ENCODE measurements around the gene NT5C3B. TPM values are rescaled to one million over a fixed set of nuclear protein-coding genes. Genes with fewer than 3 reads are reported as not detected.

The NT5C3B gene
- total and polyA plus RNA-seq, 4 donors, result 15.3 to 32.0 (median 26.9) TPM

DNA sequence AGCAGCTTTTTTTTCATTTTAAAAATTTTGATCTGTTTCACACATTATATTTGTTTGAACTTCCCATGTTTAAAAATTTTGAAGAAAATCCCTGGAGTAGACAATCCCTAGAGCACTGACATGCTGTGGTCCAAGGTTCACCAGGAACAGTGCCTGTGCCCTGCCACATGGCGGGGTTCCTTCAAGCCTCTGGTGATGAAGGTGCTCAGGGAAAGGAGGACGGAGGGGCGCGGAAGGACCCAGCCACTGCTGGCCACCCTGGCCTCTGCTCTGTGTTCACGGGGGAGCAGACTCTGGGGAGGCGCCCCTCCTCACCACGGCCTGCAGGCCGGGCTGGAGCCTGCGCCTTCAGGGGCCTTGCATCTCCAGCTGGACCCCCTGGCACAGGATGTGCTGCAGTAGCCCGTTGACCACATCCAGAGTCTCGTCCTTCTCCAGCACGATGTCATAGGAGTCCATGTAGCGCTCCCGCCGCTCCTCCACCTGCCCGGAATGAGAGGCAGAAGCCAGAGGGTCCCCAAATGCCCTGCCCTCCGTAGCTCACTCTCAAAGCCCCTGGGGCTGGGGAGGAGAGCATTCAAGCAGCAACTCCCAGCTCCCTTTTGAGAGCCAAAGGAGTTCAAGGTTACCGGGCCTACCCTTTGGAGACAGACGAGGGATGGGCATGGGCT is 10.7 kb downstream of the NT5C3B start:
- WGBS, result 93% methylated on average over 19 of the region's 19 CpGs
- Histone ChIP-seq H3K27me3 (ENCODE audit: control insufficient read depth in 4 of 4, insufficient read depth in 4 of 4, low read length in 3 of 4) (no peaks in the 10 kb centered on the region), H3K27ac (ENCODE audit: low read depth in 1 of 2, low read length in 2 of 2) (no peak overlapping the region), H3K9me3 (ENCODE audit: control insufficient read depth in 4 of 4, low read length in 3 of 4) (no peaks in the 10 kb centered on the region), H3K9ac (ENCODE audit: low read depth in 1 of 2, low read length in 2 of 2) (no peak overlapping the region), H3K4me1 (ENCODE audit: control insufficient read depth in 4 of 4, insufficient read depth in 4 of 4, low read length in 3 of 4) (no peaks in the 10 kb centered on the region), H3K4me3 (ENCODE audit: low read depth in 1 of 3, low read length in 3 of 3) (no peak overlapping the region), H3K36me3 (ENCODE audit: control insufficient read depth in 4 of 4, insufficient read depth in 3 of 4, low read depth in 1 of 4, low read length in 3 of 4) (peaks cover 4 to 28% (median 7%) of the 10 kb centered on the region in 4 donors)
- no peak for TF ChIP-seq RAD21 (IDR thresholded peaks at IDR 0.05)
- no peak for TF ChIP-seq GABPA (IDR thresholded peaks at IDR 0.05 in 1 of 2, conservative IDR thresholded peaks at IDR 0.05 in 1 of 2)
- TF ChIP-seq, protein P1, sequence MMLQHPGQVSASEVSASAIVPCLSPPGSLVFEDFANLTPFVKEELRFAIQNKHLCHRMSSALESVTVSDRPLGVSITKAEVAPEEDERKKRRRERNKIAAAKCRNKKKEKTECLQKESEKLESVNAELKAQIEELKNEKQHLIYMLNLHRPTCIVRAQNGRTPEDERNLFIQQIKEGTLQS (IDR thresholded peaks at IDR 0.05), result no peak
- no peak for TF ChIP-seq EGR1 (IDR thresholded peaks at IDR 0.05; ENCODE audit: low read depth in 2 of 2)
- no peak for TF ChIP-seq TAF1 (conservative IDR thresholded peaks at IDR 0.05)
- TF ChIP-seq NR2F2 (IDR thresholded peaks at IDR 0.05), result no peak
- TF ChIP-seq RXRA (IDR thresholded peaks at IDR 0.05), result no peak
- TF ChIP-seq SP1 (IDR thresholded peaks at IDR 0.05), result no peak
- no peak for DNase-seq (ENCODE audit: low spot score)

DNA sequence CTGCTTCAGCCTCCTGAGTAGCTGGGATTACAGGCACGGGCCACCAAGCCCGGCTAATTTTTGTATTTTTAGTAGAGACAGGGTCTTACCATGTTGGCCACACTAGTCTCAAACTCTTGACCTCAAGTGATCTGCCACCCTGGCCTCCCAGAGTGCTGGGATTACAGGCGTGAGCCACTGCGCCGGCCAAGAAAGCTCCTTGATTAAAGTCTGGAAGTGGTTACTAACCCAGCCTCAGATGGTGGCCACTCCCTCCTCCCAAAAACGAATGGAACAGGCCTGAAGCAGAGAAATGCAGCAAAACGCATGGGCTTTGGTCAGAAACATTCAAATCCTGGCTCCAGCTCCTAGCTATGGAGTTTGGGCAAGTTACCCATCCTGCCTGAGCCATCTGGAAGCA is 11.9 kb downstream of the NT5C3B start:
- H3K9me3 ChIP-seq (ENCODE audit: control insufficient read depth in 4 of 4, low read length in 3 of 4), result no peaks in the 10 kb centered on the region
- no peak overlapping the region for H3K4me3 ChIP-seq (ENCODE audit: low read depth in 1 of 3, low read length in 3 of 3)
- H3K4me1 ChIP-seq (ENCODE audit: control insufficient read depth in 4 of 4, insufficient read depth in 4 of 4, low read length in 3 of 4), result no peaks in the 10 kb centered on the region
- H3K36me3 ChIP-seq (ENCODE audit: control insufficient read depth in 4 of 4, insufficient read depth in 3 of 4, low read depth in 1 of 4, low read length in 3 of 4), result peaks cover 0 to 19% (median 4%) of the 10 kb centered on the region in 4 donors
- WGBS, result 73% methylated on average over 7 of the region's 7 CpGs
- H3K9ac ChIP-seq (ENCODE audit: low read depth in 1 of 2, low read length in 2 of 2), result no peak overlapping the region
- H3K27ac ChIP-seq (ENCODE audit: low read depth in 1 of 2, low read length in 2 of 2), result no peak overlapping the region
- DNase-seq (ENCODE audit: low spot score), result no peak
- H3K27me3 ChIP-seq (ENCODE audit: control insufficient read depth in 4 of 4, insufficient read depth in 4 of 4, low read length in 3 of 4), result no peaks in the 10 kb centered on the region
- TF ChIP-seq EGR1 (IDR thresholded peaks at IDR 0.05; ENCODE audit: low read depth in 2 of 2), result no peak
- TF ChIP-seq FOXA2 (IDR thresholded peaks at IDR 0.05), result no peak
- TF ChIP-seq, protein P2, sequence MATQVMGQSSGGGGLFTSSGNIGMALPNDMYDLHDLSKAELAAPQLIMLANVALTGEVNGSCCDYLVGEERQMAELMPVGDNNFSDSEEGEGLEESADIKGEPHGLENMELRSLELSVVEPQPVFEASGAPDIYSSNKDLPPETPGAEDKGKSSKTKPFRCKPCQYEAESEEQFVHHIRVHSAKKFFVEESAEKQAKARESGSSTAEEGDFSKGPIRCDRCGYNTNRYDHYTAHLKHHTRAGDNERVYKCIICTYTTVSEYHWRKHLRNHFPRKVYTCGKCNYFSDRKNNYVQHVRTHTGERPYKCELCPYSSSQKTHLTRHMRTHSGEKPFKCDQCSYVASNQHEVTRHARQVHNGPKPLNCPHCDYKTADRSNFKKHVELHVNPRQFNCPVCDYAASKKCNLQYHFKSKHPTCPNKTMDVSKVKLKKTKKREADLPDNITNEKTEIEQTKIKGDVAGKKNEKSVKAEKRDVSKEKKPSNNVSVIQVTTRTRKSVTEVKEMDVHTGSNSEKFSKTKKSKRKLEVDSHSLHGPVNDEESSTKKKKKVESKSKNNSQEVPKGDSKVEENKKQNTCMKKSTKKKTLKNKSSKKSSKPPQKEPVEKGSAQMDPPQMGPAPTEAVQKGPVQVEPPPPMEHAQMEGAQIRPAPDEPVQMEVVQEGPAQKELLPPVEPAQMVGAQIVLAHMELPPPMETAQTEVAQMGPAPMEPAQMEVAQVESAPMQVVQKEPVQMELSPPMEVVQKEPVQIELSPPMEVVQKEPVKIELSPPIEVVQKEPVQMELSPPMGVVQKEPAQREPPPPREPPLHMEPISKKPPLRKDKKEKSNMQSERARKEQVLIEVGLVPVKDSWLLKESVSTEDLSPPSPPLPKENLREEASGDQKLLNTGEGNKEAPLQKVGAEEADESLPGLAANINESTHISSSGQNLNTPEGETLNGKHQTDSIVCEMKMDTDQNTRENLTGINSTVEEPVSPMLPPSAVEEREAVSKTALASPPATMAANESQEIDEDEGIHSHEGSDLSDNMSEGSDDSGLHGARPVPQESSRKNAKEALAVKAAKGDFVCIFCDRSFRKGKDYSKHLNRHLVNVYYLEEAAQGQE (IDR thresholded peaks at IDR 0.05), result no peak
- no peak for TF ChIP-seq RAD21 (IDR thresholded peaks at IDR 0.05)
- TF ChIP-seq HNF4A (conservative IDR thresholded peaks at IDR 0.05), result no peak
- TF ChIP-seq, protein P3, sequence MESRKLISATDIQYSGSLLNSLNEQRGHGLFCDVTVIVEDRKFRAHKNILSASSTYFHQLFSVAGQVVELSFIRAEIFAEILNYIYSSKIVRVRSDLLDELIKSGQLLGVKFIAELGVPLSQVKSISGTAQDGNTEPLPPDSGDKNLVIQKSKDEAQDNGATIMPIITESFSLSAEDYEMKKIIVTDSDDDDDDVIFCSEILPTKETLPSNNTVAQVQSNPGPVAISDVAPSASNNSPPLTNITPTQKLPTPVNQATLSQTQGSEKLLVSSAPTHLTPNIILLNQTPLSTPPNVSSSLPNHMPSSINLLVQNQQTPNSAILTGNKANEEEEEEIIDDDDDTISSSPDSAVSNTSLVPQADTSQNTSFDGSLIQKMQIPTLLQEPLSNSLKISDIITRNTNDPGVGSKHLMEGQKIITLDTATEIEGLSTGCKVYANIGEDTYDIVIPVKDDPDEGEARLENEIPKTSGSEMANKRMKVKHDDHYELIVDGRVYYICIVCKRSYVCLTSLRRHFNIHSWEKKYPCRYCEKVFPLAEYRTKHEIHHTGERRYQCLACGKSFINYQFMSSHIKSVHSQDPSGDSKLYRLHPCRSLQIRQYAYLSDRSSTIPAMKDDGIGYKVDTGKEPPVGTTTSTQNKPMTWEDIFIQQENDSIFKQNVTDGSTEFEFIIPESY (IDR thresholded peaks at IDR 0.05), result no peak
- no peak for TF ChIP-seq SP1 (IDR thresholded peaks at IDR 0.05)
- TF ChIP-seq, protein P4, sequence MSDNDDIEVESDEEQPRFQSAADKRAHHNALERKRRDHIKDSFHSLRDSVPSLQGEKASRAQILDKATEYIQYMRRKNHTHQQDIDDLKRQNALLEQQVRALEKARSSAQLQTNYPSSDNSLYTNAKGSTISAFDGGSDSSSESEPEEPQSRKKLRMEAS (IDR thresholded peaks at IDR 0.05), result no peak
- no peak for TF ChIP-seq TAF1 (conservative IDR thresholded peaks at IDR 0.05)
- no peak for TF ChIP-seq NR2F2 (IDR thresholded peaks at IDR 0.05)
- TF ChIP-seq RXRA (IDR thresholded peaks at IDR 0.05), result no peak
- TF ChIP-seq, protein P5, sequence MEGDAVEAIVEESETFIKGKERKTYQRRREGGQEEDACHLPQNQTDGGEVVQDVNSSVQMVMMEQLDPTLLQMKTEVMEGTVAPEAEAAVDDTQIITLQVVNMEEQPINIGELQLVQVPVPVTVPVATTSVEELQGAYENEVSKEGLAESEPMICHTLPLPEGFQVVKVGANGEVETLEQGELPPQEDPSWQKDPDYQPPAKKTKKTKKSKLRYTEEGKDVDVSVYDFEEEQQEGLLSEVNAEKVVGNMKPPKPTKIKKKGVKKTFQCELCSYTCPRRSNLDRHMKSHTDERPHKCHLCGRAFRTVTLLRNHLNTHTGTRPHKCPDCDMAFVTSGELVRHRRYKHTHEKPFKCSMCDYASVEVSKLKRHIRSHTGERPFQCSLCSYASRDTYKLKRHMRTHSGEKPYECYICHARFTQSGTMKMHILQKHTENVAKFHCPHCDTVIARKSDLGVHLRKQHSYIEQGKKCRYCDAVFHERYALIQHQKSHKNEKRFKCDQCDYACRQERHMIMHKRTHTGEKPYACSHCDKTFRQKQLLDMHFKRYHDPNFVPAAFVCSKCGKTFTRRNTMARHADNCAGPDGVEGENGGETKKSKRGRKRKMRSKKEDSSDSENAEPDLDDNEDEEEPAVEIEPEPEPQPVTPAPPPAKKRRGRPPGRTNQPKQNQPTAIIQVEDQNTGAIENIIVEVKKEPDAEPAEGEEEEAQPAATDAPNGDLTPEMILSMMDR (IDR thresholded peaks at IDR 0.05; ENCODE audit: low read depth, low read length, missing input control), result no peak
- no peak for TF ChIP-seq GABPA (IDR thresholded peaks at IDR 0.05 in 1 of 2, conservative IDR thresholded peaks at IDR 0.05 in 1 of 2)
- TF ChIP-seq HNF4G (IDR thresholded peaks at IDR 0.05), result no peak
- TF ChIP-seq FOXA1 (IDR thresholded peaks at IDR 0.05), result no peak
- no peak for TF ChIP-seq YY1 (IDR thresholded peaks at IDR 0.05)
- TF ChIP-seq JUND (IDR thresholded peaks at IDR 0.05), result no peak

All from liver (tissue), 9 donors.